NB4 (cell line): Measurements from ENCODE around the gene KDM4F.

ENCODE experiments used
- MAX ChIP-seq: IDR thresholded peaks from 2 replicates; pipeline ENCODE4 v1.6.1; 2011; ENCODE audit warnings: low read depth, low read length
- MYC ChIP-seq: IDR thresholded peaks from 2 replicates; pipeline ENCODE4 v1.6.1; 2011; ENCODE audit warnings: low read depth, low read length
- POLR2A ChIP-seq: IDR thresholded peaks from 2 replicates; pipeline ENCODE4 v1.6.1; 2011; ENCODE audit warnings: mild to moderate bottlenecking; ENCODE audit not compliant: insufficient read length; ENCODE audit errors: extremely low read depth
- TF ChIP-seq, protein P1 (sequence below): IDR thresholded peaks from one replicate; pipeline ENCODE4 v1.5.1; 2012; ENCODE audit warnings: low read depth, low read length

DNA sequence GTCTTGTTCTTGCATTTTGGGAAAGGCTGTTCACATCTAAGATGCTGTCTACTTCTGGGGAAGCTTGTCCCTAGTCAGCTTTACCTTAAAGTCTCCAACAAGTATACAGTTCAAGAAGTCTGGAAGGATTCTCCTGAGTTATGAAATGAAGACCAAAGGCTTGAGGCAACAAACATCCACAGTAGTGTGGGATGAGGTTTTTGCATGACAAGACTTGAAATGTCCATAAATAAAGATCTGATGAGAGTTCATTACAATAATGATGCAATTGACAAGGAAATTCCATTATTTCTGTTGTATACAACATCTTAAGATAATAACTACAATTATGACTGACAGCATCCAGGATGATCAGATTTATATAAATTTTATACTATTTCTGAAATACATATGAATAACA lies 45.5 kb upstream of the KDM4F start:
- TF ChIP-seq, protein P1, sequence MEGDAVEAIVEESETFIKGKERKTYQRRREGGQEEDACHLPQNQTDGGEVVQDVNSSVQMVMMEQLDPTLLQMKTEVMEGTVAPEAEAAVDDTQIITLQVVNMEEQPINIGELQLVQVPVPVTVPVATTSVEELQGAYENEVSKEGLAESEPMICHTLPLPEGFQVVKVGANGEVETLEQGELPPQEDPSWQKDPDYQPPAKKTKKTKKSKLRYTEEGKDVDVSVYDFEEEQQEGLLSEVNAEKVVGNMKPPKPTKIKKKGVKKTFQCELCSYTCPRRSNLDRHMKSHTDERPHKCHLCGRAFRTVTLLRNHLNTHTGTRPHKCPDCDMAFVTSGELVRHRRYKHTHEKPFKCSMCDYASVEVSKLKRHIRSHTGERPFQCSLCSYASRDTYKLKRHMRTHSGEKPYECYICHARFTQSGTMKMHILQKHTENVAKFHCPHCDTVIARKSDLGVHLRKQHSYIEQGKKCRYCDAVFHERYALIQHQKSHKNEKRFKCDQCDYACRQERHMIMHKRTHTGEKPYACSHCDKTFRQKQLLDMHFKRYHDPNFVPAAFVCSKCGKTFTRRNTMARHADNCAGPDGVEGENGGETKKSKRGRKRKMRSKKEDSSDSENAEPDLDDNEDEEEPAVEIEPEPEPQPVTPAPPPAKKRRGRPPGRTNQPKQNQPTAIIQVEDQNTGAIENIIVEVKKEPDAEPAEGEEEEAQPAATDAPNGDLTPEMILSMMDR = no peak
- TF ChIP-seq MAX (no peak), MYC (no peak), POLR2A (no peak)
